Measurements from ENCODE around the gene HNRNPA1L2. TPM values are rescaled to one million over a fixed set of nuclear protein-coding genes. Genes with fewer than 3 reads are reported as not detected.

HNRNPA1L2 gene
- total and polyA plus RNA-seq, 8 donors: 4.4 to 32.2 (median 27.2) TPM

DNA sequence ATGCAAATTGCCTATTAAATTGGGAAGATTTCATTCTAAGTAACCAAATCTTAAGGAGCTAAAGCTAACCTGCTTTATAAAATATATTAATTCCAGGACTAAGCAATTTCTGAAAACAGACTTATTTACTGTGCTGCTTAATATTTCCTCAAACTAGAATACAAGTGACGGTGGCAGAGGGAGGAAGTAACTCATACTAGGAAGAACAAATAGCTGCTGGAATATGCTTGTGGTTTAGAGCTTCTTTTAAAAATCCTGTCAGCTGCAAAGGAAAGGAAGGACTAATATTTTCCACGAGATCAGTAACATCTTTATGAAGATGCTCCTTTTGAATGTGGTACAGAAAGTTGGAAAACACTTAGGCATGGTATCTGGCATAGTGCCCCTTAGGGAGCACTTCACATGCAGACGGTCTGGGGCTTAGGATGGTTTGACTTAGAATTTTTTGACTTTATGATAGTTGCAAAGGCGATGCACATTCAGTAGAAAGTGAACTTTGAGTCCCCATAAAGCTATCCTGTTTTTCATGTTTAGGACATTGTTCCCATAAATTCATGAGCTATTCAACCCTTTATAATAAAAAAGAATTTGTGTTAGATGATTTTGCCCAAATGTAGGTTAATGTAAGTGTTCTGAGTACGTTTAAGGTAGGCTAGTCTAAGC, 3.4 kb upstream of the HNRNPA1L2 start:
- no peaks in the 10 kb centered on the region for H3K9me3 ChIP-seq
- no peak overlapping the region for H3K27ac ChIP-seq
- TF ChIP-seq, protein P1, sequence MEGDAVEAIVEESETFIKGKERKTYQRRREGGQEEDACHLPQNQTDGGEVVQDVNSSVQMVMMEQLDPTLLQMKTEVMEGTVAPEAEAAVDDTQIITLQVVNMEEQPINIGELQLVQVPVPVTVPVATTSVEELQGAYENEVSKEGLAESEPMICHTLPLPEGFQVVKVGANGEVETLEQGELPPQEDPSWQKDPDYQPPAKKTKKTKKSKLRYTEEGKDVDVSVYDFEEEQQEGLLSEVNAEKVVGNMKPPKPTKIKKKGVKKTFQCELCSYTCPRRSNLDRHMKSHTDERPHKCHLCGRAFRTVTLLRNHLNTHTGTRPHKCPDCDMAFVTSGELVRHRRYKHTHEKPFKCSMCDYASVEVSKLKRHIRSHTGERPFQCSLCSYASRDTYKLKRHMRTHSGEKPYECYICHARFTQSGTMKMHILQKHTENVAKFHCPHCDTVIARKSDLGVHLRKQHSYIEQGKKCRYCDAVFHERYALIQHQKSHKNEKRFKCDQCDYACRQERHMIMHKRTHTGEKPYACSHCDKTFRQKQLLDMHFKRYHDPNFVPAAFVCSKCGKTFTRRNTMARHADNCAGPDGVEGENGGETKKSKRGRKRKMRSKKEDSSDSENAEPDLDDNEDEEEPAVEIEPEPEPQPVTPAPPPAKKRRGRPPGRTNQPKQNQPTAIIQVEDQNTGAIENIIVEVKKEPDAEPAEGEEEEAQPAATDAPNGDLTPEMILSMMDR (IDR thresholded peaks at IDR 0.05): no peak
- intact Hi-C loops (cut with DNase I): no loop called here
- H3K36me3 ChIP-seq: peaks cover 0 to 20% of the 10 kb centered on the region in 2 donors
- ATAC-seq (no peak), DNase-seq (no peak)
- H3K4me1 ChIP-seq: no peaks in the 10 kb centered on the region
- no peaks in the 10 kb centered on the region for H3K27me3 ChIP-seq
- H3K4me3 ChIP-seq: no peak overlapping the region

DNA sequence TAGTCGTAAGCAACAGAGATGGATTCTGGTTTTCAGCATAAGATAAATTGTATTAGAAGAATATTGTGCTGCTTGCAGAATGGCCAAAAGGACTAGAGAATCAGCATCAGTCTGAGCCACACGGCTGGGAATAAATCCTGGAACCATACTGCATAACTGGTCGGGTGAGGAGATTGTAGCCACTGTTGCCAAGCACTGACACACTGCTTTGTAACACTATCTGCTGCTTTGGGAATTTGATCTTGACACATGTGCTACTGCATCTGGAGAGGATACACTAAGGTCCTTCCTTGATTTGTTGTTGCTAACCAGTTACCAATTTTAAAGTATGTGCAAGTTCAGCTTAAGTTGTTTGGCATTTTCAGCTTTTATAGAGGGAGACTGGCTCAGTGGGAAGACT, 1.9 kb downstream of the HNRNPA1L2 start:
- intact Hi-C loops (cut with DNase I): no loop called here
- ATAC-seq: no peak
- no peaks in the 10 kb centered on the region for H3K9me3 ChIP-seq
- no peaks in the 10 kb centered on the region for H3K4me1 ChIP-seq
- TF ChIP-seq, protein P1 (IDR thresholded peaks at IDR 0.05): no peak
- no peak for DNase-seq
- H3K27me3 ChIP-seq: no peaks in the 10 kb centered on the region
- H3K36me3 ChIP-seq: peaks cover 0 to 14% of the 10 kb centered on the region in 2 donors
- H3K4me3 ChIP-seq: no peak overlapping the region
- no peak overlapping the region for H3K27ac ChIP-seq

DNA sequence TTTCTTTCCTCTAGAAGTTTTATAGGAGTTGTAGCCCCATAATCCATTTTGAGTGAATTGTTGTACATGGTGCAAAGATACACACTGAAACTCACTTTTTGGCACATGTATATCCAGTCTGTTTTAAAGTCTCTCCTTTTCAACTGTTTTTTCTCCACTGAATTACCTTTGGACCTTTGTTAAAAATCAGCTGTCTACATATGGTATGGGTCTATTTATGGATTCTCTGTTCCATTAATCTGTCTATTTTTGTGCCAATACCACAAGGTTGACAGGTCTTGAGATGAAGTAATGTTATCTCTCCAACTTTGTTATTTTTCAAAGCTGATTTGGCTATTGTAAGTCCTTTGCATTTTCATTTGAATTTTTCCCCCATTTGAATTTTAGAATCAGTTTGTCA, 4.7 kb downstream of the HNRNPA1L2 start:
- no peak overlapping the region for H3K4me3 ChIP-seq
- H3K27me3 ChIP-seq: no peaks in the 10 kb centered on the region
- DNase-seq (no peak), ATAC-seq (no peak)
- H3K27ac ChIP-seq: no peak overlapping the region
- peaks cover 0 to 18% of the 10 kb centered on the region in 2 donors for H3K36me3 ChIP-seq
- H3K9me3 ChIP-seq: no peaks in the 10 kb centered on the region
- TF ChIP-seq, protein P1 (IDR thresholded peaks at IDR 0.05): no peak
- intact Hi-C loops (cut with DNase I): no loop called here
- peaks cover 0 to 12% of the 10 kb centered on the region in 2 donors for H3K4me1 ChIP-seq

DNA sequence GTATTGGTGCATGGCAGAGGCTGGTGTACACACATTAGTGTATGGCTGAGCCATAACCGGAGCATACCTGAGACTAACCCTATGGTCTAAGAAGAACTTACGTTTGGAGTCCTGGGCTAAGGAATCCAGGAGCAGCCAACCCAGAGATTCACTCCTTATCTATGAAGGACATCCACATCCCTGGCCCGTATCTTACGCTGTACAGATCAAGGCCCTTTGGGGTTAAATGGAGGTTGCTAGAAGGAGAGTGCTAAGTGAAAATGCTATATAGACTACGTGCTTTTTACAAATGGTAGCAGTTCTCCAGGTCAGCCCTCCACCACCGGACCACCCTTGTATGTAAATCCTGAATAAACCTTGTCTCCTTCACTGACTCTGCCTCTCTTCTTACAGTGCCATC, 8.5 kb downstream of the HNRNPA1L2 start:
- intact Hi-C loops (cut with DNase I): no loop called here
- peak overlapping the region; percentile 71 to 78 for H3K4me3 ChIP-seq
- TF ChIP-seq, protein P1 (IDR thresholded peaks at IDR 0.05): no peak

DNA sequence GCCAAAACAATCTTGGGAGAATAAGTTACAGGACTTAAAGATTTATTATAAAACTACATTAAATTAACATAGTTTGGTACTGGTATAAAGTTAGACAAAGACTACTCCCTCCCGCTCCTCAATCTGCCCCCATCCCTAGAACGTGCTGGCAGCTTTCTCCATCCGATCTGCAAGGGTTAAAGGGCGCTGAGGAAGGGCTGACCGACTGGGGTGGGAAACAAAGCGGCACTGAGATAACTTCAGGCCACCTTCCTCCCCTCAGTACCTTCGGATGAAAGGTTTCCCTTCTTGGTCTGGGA, 9.6 kb downstream of the HNRNPA1L2 start:
- intact Hi-C loops (cut with DNase I): no loop called here
- DNase-seq: no peak
- Histone ChIP-seq H3K27ac (peak overlapping the region; percentile 97 to 98), H3K9me3 (no peaks in the 10 kb centered on the region), H3K4me3 (peak overlapping the region; percentile 71 to 78), H3K4me1 (peaks cover 11 to 38% of the 10 kb centered on the region in 2 donors), H3K36me3 (peaks cover 0 to 13% of the 10 kb centered on the region in 2 donors), H3K27me3 (no peaks in the 10 kb centered on the region)
- peak; percentile 58 for ATAC-seq
- TF ChIP-seq, protein P1 (IDR thresholded peaks at IDR 0.05): no peak

More for the DNA sequence above, 8.5 kb downstream of the HNRNPA1L2 start:
- no peak overlapping the region for H3K27ac ChIP-seq
- peaks cover 10 to 33% of the 10 kb centered on the region in 2 donors for H3K4me1 ChIP-seq
- ATAC-seq (no peak), DNase-seq (no peak)
- H3K9me3 ChIP-seq: no peaks in the 10 kb centered on the region
- H3K36me3 ChIP-seq: peaks cover 0 to 13% of the 10 kb centered on the region in 2 donors
- H3K27me3 ChIP-seq: no peaks in the 10 kb centered on the region
